Measurements from ENCODE around the gene CEP63.

DNA sequence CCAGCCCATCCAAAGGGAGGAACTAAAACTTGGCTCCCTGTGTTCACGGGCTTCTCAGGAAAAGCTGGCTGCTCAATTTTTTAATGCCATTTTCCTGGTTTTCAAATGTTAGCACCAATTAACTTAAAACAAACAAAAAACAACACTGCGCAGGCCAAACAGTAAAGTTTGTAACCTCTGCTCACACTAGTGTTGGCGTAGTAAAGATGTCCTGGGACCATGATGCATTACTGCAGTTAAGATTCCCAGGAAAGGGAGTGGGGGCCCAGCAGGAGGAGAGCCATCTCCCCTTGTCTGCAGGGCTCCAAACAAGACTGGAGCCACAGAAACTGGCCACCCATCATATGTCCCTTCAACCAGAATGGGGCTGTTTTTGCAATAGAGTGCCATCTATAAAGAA is 91.0 kb downstream of the CEP63 start:
- TF ChIP-seq MAX (IDR thresholded peaks at IDR 0.05; ENCODE audit: low read depth, low read length) (no peak), POLR2A (IDR thresholded peaks at IDR 0.05; ENCODE audit: extremely low read depth, insufficient read length) (no peak), MYC (IDR thresholded peaks at IDR 0.05; ENCODE audit: low read depth, low read length) (no peak)
- TF ChIP-seq, protein P1, sequence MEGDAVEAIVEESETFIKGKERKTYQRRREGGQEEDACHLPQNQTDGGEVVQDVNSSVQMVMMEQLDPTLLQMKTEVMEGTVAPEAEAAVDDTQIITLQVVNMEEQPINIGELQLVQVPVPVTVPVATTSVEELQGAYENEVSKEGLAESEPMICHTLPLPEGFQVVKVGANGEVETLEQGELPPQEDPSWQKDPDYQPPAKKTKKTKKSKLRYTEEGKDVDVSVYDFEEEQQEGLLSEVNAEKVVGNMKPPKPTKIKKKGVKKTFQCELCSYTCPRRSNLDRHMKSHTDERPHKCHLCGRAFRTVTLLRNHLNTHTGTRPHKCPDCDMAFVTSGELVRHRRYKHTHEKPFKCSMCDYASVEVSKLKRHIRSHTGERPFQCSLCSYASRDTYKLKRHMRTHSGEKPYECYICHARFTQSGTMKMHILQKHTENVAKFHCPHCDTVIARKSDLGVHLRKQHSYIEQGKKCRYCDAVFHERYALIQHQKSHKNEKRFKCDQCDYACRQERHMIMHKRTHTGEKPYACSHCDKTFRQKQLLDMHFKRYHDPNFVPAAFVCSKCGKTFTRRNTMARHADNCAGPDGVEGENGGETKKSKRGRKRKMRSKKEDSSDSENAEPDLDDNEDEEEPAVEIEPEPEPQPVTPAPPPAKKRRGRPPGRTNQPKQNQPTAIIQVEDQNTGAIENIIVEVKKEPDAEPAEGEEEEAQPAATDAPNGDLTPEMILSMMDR (IDR thresholded peaks at IDR 0.05; ENCODE audit: low read depth, low read length), result no peak

Data from NB4 (cell line).